Measurements from ENCODE around the gene MYB.

DNA sequence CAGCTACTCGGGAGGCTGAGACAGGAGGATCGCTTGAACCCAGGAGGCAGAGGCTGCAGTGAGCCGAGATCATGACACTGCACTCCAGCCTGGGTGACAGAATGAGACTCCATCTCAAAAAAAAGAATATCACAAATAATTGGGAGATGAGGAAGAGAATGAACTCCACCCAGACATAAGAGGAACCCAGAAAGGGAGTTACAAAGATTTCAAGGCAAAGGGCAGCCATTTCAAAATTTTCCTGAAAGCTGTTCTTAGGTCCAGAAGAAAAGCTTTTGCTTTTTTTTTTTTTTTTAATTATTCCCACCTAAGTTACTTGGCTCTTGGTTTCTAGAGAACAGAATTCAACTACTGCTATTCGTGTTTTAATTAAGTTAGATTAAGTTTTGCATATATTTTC lies 23.8 kb downstream of the MYB start:
- no peak for TF ChIP-seq EZH2 (optimal IDR thresholded peaks at IDR 0.05; ENCODE audit: low read depth, low read length)
- TF ChIP-seq, protein P1, sequence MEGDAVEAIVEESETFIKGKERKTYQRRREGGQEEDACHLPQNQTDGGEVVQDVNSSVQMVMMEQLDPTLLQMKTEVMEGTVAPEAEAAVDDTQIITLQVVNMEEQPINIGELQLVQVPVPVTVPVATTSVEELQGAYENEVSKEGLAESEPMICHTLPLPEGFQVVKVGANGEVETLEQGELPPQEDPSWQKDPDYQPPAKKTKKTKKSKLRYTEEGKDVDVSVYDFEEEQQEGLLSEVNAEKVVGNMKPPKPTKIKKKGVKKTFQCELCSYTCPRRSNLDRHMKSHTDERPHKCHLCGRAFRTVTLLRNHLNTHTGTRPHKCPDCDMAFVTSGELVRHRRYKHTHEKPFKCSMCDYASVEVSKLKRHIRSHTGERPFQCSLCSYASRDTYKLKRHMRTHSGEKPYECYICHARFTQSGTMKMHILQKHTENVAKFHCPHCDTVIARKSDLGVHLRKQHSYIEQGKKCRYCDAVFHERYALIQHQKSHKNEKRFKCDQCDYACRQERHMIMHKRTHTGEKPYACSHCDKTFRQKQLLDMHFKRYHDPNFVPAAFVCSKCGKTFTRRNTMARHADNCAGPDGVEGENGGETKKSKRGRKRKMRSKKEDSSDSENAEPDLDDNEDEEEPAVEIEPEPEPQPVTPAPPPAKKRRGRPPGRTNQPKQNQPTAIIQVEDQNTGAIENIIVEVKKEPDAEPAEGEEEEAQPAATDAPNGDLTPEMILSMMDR (IDR thresholded peaks at IDR 0.05; ENCODE audit: low read length): no peak
